CD4-positive, alpha-beta T cell treated with Interleukin-6 at 100 ng/mL for 8 hours (primary cell): ENCODE data around the gene A1CF.
"Not testable (repeated sequence)": the region's sequence is repeated elsewhere in the genome, so short reads cannot be mapped to it uniquely, and the experiment has no call there.

Experiments used
- DNase-seq: peaks from one replicate; pipeline ENCODE4 v3.0.0-alpha.2; 2020; ENCODE audit warnings: mixed read lengths, low spot score

The A1CF gene

GRCh38 chr10:50788951-50789945, 96.2 kb downstream of the A1CF start:
- DNase-seq, result no peak

- not testable (repeated sequence) for DNase-seq
Observed at GRCh38 chr10:50787962-50788361, 97.5 kb downstream of the A1CF start.

- not testable (repeated sequence) for DNase-seq
Observed at GRCh38 chr10:50782017-50782416, 103.4 kb downstream of the A1CF start.

- DNase-seq, result not testable (repeated sequence)
Observed at GRCh38 chr10:50780036-50780435, 105.4 kb downstream of the A1CF start.

- DNase-seq, result not testable (repeated sequence)
Observed at GRCh38 chr10:50774868-50775267, 110.6 kb downstream of the A1CF start.

GRCh38 chr10:50772042-50772441, 113.4 kb downstream of the A1CF start:
- DNase-seq, result not testable (repeated sequence)

GRCh38 chr10:50766774-50767513, 118.5 kb downstream of the A1CF start:
- DNase-seq, result not testable (repeated sequence)
